ENCODE measurements around the gene DIPK1C.

The DIPK1C gene

GRCh38 chr18:74450626-74451025, 6.5 kb downstream of the DIPK1C start:
- DNase-seq, result no peak

GRCh38 chr18:74447404-74448152, 9.5 kb downstream of the DIPK1C start:
- DNase-seq, result no peak

- no peak for DNase-seq
These were observed 10.3 kb downstream of the DIPK1C start for GRCh38 chr18:74446631-74447403.

- no peak for DNase-seq
These were observed 10.9 kb downstream of the DIPK1C start for GRCh38 chr18:74446178-74446577.

GRCh38 chr18:74445585-74445984, 11.5 kb downstream of the DIPK1C start:
- no peak for DNase-seq

- DNase-seq, result no peak
These were observed 13.0 kb downstream of the DIPK1C start for GRCh38 chr18:74444104-74444503.

GRCh38 chr18:74440808-74441427, 16.2 kb downstream of the DIPK1C start:
- DNase-seq, result no peak

- no peak for DNase-seq
These were observed 19.0 kb downstream of the DIPK1C start for GRCh38 chr18:74438091-74438490.

- no peak for DNase-seq
These were observed 20.8 kb downstream of the DIPK1C start for GRCh38 chr18:74436158-74436769.

GRCh38 chr18:74435740-74436139, 21.4 kb downstream of the DIPK1C start:
- no peak for DNase-seq

- no peak for DNase-seq
These were observed 22.6 kb downstream of the DIPK1C start for GRCh38 chr18:74434466-74434865.

GRCh38 chr18:74430806-74431571, 26.1 kb downstream of the DIPK1C start:
- no peak for DNase-seq

GRCh38 chr18:74430231-74430630, 26.9 kb downstream of the DIPK1C start:
- DNase-seq, result no peak

GRCh38 chr18:74429096-74429495, 28.0 kb downstream of the DIPK1C start:
- no peak for DNase-seq

GRCh38 chr18:74427442-74428112, 29.5 kb downstream of the DIPK1C start:
- DNase-seq, result no peak

- no peak for DNase-seq
These were observed 31.2 kb downstream of the DIPK1C start for GRCh38 chr18:74425876-74426275.

- DNase-seq, result no peak
These were observed 31.9 kb downstream of the DIPK1C start for GRCh38 chr18:74425161-74425560.

GRCh38 chr18:74422541-74422940, 34.6 kb downstream of the DIPK1C start:
- no peak for DNase-seq

GRCh38 chr18:74420926-74421325, 36.2 kb downstream of the DIPK1C start:
- no peak for DNase-seq

GRCh38 chr18:74420481-74420880, 36.6 kb downstream of the DIPK1C start:
- no peak for DNase-seq

- no peak for DNase-seq
These were observed 37.3 kb downstream of the DIPK1C start for GRCh38 chr18:74419761-74420160.

GRCh38 chr18:74418023-74418422, 39.1 kb downstream of the DIPK1C start:
- DNase-seq, result no peak

All from activated CD4-positive, alpha-beta T cell treated with anti-CD3 and anti-CD28 coated beads for 1 hour (primary cell).